Measurements from ENCODE around the gene KCNJ15.

DNA sequence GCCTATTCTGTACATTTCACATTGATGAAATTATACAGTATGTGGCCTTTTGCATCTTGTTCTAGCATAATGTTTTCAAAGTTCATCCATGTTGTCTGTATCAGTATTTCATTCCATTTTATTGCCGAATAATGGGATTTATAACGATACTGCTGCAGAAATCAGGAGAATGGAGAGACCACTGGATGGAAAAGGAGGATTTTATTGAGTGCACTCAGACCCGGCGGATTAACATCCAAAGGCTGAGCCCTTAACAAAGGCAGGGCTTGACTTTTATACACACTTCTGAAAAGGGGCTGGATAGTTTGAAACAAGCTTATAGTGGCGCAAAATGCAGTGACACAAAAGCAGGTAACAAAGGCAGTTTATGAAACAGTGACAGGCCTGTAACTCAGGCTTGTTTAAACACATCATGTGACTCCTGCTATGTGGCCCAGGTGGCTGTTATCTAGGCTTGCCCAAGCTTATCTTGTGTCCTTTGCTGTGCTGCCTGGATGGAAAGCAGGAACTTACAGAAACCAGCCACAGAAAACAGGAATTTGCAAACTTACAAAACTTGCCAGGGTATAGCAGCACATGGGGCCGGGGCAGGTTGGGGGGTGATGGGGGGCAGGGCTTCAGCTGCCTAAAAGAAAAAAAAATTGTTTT lies 32.8 kb upstream of the KCNJ15 start:
- TF ChIP-seq BHLHE40 (IDR thresholded peaks at IDR 0.05; ENCODE audit: low read depth, low read length): no peak
- TF ChIP-seq, protein P1, sequence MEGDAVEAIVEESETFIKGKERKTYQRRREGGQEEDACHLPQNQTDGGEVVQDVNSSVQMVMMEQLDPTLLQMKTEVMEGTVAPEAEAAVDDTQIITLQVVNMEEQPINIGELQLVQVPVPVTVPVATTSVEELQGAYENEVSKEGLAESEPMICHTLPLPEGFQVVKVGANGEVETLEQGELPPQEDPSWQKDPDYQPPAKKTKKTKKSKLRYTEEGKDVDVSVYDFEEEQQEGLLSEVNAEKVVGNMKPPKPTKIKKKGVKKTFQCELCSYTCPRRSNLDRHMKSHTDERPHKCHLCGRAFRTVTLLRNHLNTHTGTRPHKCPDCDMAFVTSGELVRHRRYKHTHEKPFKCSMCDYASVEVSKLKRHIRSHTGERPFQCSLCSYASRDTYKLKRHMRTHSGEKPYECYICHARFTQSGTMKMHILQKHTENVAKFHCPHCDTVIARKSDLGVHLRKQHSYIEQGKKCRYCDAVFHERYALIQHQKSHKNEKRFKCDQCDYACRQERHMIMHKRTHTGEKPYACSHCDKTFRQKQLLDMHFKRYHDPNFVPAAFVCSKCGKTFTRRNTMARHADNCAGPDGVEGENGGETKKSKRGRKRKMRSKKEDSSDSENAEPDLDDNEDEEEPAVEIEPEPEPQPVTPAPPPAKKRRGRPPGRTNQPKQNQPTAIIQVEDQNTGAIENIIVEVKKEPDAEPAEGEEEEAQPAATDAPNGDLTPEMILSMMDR (IDR thresholded peaks at IDR 0.05): no peak
- TF ChIP-seq, protein P2, sequence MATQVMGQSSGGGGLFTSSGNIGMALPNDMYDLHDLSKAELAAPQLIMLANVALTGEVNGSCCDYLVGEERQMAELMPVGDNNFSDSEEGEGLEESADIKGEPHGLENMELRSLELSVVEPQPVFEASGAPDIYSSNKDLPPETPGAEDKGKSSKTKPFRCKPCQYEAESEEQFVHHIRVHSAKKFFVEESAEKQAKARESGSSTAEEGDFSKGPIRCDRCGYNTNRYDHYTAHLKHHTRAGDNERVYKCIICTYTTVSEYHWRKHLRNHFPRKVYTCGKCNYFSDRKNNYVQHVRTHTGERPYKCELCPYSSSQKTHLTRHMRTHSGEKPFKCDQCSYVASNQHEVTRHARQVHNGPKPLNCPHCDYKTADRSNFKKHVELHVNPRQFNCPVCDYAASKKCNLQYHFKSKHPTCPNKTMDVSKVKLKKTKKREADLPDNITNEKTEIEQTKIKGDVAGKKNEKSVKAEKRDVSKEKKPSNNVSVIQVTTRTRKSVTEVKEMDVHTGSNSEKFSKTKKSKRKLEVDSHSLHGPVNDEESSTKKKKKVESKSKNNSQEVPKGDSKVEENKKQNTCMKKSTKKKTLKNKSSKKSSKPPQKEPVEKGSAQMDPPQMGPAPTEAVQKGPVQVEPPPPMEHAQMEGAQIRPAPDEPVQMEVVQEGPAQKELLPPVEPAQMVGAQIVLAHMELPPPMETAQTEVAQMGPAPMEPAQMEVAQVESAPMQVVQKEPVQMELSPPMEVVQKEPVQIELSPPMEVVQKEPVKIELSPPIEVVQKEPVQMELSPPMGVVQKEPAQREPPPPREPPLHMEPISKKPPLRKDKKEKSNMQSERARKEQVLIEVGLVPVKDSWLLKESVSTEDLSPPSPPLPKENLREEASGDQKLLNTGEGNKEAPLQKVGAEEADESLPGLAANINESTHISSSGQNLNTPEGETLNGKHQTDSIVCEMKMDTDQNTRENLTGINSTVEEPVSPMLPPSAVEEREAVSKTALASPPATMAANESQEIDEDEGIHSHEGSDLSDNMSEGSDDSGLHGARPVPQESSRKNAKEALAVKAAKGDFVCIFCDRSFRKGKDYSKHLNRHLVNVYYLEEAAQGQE (IDR thresholded peaks at IDR 0.05): no peak
- no peak for TF ChIP-seq MYC (IDR thresholded peaks at IDR 0.05; ENCODE audit: borderline replicate concordance, low read length)
- TF ChIP-seq, protein P3, sequence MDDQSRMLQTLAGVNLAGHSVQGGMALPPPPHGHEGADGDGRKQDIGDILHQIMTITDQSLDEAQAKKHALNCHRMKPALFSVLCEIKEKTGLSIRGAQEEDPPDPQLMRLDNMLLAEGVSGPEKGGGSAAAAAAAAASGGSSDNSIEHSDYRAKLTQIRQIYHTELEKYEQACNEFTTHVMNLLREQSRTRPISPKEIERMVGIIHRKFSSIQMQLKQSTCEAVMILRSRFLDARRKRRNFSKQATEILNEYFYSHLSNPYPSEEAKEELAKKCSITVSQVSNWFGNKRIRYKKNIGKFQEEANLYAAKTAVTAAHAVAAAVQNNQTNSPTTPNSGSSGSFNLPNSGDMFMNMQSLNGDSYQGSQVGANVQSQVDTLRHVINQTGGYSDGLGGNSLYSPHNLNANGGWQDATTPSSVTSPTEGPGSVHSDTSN (IDR thresholded peaks at IDR 0.05): no peak
- no peak for TF ChIP-seq TP53 (CRISPR knock-in tag; IDR thresholded peaks at IDR 0.05)
- TF ChIP-seq ZFP36 (IDR thresholded peaks at IDR 0.05; ENCODE audit: borderline replicate concordance, partially characterized antibody): no peak
- no peak for TF ChIP-seq ZNF302 (CRISPR knock-in tag; IDR thresholded peaks at IDR 0.05)
